Right atrium auricular region (tissue), 2 donors: ENCODE results near the gene ZNF48. TPM values are rescaled to one million over a fixed set of nuclear protein-coding genes. Genes with fewer than 3 reads are reported as not detected.

Experiments
- DNase-seq: peaks from one replicate; pipeline ENCODE4 v3.0.0-alpha.2; 2019; ENCODE audit warnings: low spot score
- H3K27ac ChIP-seq, 2 donors: fragments of 200-600 bp; sonication (generic); 1 replicate in 1 of 2; 2 replicates in 1 of 2; pipeline ENCODE4 v1.5.1; 2016 to 2019
- H3K27me3 ChIP-seq, 2 donors: fragments of 200-600 bp; sonication (generic); one replicate each; pipeline versions ENCODE4 v1.5.1 to v1.6.0; 2017 to 2019
- H3K36me3 ChIP-seq: fragments of 200-600 bp; sonication (generic); one replicate; pipeline ENCODE4 v1.5.1; 2016
- H3K4me1 ChIP-seq, 2 donors: fragments of 200-600 bp; sonication (generic); one replicate each; pipeline versions ENCODE4 v1.5.1 to v1.6.0; 2017 to 2019
- H3K4me3 ChIP-seq, 2 donors: fragments of 200-600 bp; sonication (generic); 1 replicate in 1 of 2; 2 replicates in 1 of 2; pipeline ENCODE4 v1.5.1; 2017 to 2019; ENCODE audit warnings: mild to moderate bottlenecking in 1 of 2, moderate library complexity in 1 of 2
- H3K9me3 ChIP-seq, 2 donors: fragments of 200-600 bp; sonication (generic); one replicate each; pipeline ENCODE4 v1.5.1; 2019
- CTCF ChIP-seq, 2 donors: fragments of 200-600 bp; sonication (generic); IDR thresholded peaks; one replicate each; pipeline ENCODE4 v1.5.1; 2019; ENCODE audit warnings: antibody characterized with exemption in 2 of 2
- total RNA-seq, 2 donors: library from RNA; depleted of rRNA; stranded (reverse); fragments of >200 nt; gene quantifications; one replicate each; pipeline ENCODE4 v1.1.0, GENCODE V29; 2016

ZNF48 gene
- total RNA-seq, 2 donors from 2014 or later, result 5.7 to 10.7 TPM

DNA sequence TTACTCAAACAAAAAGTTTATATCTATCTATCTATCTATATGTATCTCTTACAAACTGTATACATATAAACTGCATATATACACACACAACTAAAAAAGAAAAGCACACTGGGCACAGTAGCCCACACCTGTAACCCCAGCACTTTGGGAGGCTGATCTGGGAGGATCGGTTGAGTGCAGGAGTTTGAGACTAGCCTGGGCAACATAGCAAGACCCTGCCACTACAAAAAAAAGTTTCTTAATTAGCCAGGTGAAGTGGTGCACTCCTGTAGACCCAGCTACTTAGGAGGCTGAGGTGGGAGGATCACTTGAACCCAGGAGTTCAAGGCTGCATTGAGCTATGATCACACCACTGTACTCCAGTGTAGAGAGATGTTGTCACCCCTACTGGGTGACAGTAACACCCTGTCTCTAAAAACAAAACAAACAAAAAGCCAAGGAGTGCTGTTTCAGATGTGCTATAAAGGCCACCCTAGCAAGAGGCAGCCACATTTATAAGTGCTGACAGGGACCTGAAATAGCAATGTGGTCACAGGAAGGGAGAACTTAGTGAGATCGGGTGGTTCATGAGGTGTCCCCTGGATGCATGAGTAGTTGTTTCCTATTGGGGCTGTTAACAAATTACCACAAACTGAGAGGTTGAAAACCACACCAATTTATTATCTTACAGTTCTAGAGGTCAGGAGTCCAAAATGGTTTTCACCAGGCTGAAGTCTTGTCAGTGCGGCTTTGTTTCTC is 44.9 kb upstream of the ZNF48 start:
- Histone ChIP-seq H3K4me1 (peaks cover 4 to 37% of the 10 kb centered on the region in 2 donors), H3K27ac (peak overlapping the region in 1 of 2 donors; percentile 15)
- DNase-seq, result no peak

DNA sequence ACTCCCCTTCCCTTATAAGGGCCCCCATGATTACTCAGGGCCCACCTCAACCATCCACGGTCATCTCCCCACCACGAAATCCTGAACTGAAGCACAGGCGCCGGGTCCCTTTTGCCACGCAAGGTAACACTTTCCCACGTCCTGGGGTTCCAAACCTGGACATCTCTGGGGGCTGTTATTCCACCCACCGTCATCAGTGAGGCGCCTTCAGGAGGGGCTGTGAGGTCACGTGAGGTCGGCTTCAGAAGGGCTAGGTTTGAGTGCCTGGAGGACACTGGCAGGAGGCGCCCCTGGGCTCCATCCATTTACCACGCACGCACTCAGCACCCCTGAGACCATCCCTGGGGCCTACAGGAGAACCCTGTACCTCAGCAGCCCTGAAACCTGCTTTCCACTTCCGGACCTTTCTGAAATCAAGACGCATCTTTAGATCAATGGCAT is 44.2 kb upstream of the ZNF48 start:
- H3K36me3 ChIP-seq, result peaks cover 34% of the 10 kb centered on the region
- H3K27ac ChIP-seq, result peak overlapping the region in 1 of 2 donors; percentile 15
- no peak overlapping the region for H3K4me3 ChIP-seq
- no peak for DNase-seq
- H3K9me3 ChIP-seq, result no peaks in the 10 kb centered on the region
- no peak for TF ChIP-seq CTCF (IDR thresholded peaks at IDR 0.05)
- no peaks in the 10 kb centered on the region for H3K27me3 ChIP-seq
- peaks cover 4 to 44% of the 10 kb centered on the region in 2 donors for H3K4me1 ChIP-seq

More for the DNA sequence above, 44.9 kb upstream of the ZNF48 start:
- H3K4me3 ChIP-seq, result no peak overlapping the region
- no peaks in the 10 kb centered on the region for H3K9me3 ChIP-seq
- peaks cover 34% of the 10 kb centered on the region for H3K36me3 ChIP-seq
- no peaks in the 10 kb centered on the region for H3K27me3 ChIP-seq
- no peak for TF ChIP-seq CTCF (IDR thresholded peaks at IDR 0.05)

GRCh38 chr16:30351586-30352419 is 43.4 kb upstream of the ZNF48 start:
- TF ChIP-seq CTCF (IDR thresholded peaks at IDR 0.05), result no peak
- H3K27me3 ChIP-seq, result no peaks in the 10 kb centered on the region
- peak overlapping the region; percentile 75 to 87 for H3K27ac ChIP-seq
- no peak overlapping the region for H3K4me3 ChIP-seq
- DNase-seq, result peak; percentile 92
- H3K4me1 ChIP-seq, result peaks cover 4 to 52% of the 10 kb centered on the region in 2 donors
- peaks cover 34% of the 10 kb centered on the region for H3K36me3 ChIP-seq
- H3K9me3 ChIP-seq, result no peaks in the 10 kb centered on the region

GRCh38 chr16:30352488-30353401 is 42.5 kb upstream of the ZNF48 start:
- Histone ChIP-seq H3K9me3 (no peaks in the 10 kb centered on the region), H3K27ac (peak overlapping the region; percentile 75 to 87), H3K4me1 (peaks cover 4 to 53% of the 10 kb centered on the region in 2 donors), H3K36me3 (peaks cover 40% of the 10 kb centered on the region), H3K4me3 (no peak overlapping the region), H3K27me3 (no peaks in the 10 kb centered on the region)
- TF ChIP-seq CTCF (IDR thresholded peaks at IDR 0.05), result no peak
- no peak for DNase-seq

DNA sequence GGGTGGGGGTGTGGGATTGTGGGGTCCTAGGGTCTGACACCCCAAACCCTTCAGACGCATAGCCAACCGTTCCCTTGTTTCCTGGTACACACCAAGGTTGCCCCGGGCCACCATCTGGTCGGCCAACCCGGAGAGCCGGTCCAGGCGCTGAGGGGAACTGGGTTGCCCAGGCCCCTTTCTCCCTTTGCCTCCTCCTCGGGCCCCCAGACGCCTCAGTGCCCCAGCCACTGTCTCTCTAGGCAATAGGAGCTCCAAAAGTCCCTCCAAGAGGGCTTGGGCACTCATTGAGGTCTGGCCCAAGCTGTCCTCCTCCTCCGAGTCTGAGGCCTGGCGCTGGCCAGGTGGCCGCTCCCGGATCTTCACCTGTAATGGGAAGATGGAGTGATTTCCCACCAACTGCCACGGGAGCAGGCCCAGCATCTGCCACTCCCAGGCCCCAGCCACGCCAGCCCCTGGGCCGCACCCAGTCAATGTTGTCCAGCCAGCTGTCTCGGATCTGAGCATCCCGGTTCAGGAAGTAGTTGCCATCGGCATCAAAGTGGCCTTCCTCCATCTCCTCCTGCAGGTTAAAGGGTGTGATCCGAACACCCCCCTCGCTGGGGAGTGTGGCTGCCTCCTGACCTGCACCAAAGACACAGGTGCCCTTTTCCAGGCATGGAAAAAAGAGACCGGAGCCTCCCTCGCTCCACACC is 41.6 kb upstream of the ZNF48 start:
- H3K9me3 ChIP-seq, result no peaks in the 10 kb centered on the region
- H3K4me3 ChIP-seq, result no peak overlapping the region
- peaks cover 4 to 53% of the 10 kb centered on the region in 2 donors for H3K4me1 ChIP-seq
- H3K27ac ChIP-seq, result peak overlapping the region in 1 of 2 donors; percentile 92
- TF ChIP-seq CTCF (IDR thresholded peaks at IDR 0.05), result no peak
- H3K36me3 ChIP-seq, result peaks cover 48% of the 10 kb centered on the region
- DNase-seq, result no peak
- H3K27me3 ChIP-seq, result no peaks in the 10 kb centered on the region
